Peyer's patch (tissue), 4 donors: ENCODE results near the gene EPB41L3.

Source experiments
- POLR2A ChIP-seq, 2 donors: fragments of 450-650 bp; IDR thresholded peaks; one replicate each; pipeline ENCODE4 v1.5.1; 2017; ENCODE audit warnings: antibody characterized with exemption in 2 of 2, mild to moderate bottlenecking in 2 of 2, moderate library complexity in 2 of 2
- TF ChIP-seq, protein P1 (sequence below), 6 experiments: fragments of 450-650 bp in 4 of 6; fragments of 200-600 bp in 2 of 6; sonication (generic) in 1 of 6; IDR thresholded peaks; one replicate each; pipeline ENCODE4 v1.5.1; 2017 to 2019; ENCODE audit warnings: antibody characterized with exemption in 6 of 6, mild to moderate bottlenecking in 3 of 6, moderate library complexity in 1 of 6

DNA sequence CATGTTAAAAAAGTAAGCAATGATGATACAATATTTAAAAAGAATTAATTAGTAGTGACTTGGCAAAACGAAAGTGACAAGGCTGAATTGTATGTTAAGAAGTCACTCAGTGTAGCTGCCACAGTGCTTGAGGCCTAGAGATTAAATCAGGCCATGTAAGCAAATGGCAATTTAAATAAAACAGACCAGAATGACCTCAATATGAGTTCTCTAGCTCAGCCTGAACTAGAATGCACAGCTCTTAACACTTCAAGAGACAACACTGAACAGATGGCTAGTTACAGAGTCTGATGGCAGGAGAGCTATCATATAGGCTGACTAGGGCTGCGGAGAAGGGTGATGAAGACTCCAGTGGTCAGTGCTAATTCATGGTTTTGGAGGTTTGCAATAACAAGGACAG, 130.3 kb downstream of the EPB41L3 start:
- TF ChIP-seq, protein P1, sequence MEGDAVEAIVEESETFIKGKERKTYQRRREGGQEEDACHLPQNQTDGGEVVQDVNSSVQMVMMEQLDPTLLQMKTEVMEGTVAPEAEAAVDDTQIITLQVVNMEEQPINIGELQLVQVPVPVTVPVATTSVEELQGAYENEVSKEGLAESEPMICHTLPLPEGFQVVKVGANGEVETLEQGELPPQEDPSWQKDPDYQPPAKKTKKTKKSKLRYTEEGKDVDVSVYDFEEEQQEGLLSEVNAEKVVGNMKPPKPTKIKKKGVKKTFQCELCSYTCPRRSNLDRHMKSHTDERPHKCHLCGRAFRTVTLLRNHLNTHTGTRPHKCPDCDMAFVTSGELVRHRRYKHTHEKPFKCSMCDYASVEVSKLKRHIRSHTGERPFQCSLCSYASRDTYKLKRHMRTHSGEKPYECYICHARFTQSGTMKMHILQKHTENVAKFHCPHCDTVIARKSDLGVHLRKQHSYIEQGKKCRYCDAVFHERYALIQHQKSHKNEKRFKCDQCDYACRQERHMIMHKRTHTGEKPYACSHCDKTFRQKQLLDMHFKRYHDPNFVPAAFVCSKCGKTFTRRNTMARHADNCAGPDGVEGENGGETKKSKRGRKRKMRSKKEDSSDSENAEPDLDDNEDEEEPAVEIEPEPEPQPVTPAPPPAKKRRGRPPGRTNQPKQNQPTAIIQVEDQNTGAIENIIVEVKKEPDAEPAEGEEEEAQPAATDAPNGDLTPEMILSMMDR (IDR thresholded peaks at IDR 0.05) = no peak
- TF ChIP-seq POLR2A (IDR thresholded peaks at IDR 0.05) = no peak
